ENCODE results near the gene ATOSA.

ATOSA gene

DNA sequence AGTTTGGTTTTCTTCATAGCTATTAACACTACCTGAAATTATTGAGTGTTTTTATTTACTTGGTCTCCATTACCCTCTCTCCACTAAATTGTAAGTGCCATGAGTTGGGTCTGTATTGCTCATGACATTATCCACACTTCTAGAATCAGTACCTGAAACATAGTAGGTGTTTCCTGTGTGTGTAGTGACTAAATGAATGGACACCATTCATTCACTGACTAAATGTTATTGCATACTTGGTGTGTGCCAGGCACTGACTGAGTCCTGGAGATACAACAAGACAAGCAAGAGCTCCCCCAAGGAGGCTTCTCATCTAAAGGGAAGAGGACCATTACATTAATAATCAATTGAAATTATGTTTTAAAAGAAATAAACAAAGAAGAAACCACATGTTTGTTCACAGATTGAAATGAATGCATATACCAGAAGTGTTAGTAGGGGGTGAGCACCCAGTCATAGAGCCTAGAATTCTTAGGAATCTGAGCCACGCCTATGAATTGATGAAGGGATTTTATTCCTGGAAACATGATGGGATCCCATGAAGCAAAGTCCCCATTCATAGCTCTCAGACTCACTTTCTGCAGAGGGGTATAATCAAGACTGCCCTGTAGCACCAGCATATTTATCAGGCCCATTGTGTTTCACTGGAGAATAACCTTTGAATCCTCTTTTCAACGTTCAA is 31.7 kb upstream of the ATOSA start:
- no peak overlapping the region for H3K27ac ChIP-seq (ENCODE audit: low read depth, low read length)
- peaks cover 5% of the 10 kb centered on the region for H3K4me1 ChIP-seq (ENCODE audit: control insufficient read depth, insufficient read depth, low read length)
- H3K36me3 ChIP-seq (ENCODE audit: control insufficient read depth, insufficient read depth, low read length), result no peaks in the 10 kb centered on the region
- no peaks in the 10 kb centered on the region for H3K27me3 ChIP-seq (ENCODE audit: control insufficient read depth, insufficient read depth, low read length)
- no peak overlapping the region for H3K9ac ChIP-seq (ENCODE audit: low read length)
- H3K4me3 ChIP-seq (ENCODE audit: low read depth, low read length), result no peak overlapping the region
- no peaks in the 10 kb centered on the region for H3K9me3 ChIP-seq (ENCODE audit: control insufficient read depth, insufficient read depth, low read depth, low read length)

GRCh38 chr15:52710050-52710707 is 31.0 kb upstream of the ATOSA start:
- peak overlapping the region; percentile 52 for H3K4me3 ChIP-seq (ENCODE audit: low read depth, low read length)

DNA sequence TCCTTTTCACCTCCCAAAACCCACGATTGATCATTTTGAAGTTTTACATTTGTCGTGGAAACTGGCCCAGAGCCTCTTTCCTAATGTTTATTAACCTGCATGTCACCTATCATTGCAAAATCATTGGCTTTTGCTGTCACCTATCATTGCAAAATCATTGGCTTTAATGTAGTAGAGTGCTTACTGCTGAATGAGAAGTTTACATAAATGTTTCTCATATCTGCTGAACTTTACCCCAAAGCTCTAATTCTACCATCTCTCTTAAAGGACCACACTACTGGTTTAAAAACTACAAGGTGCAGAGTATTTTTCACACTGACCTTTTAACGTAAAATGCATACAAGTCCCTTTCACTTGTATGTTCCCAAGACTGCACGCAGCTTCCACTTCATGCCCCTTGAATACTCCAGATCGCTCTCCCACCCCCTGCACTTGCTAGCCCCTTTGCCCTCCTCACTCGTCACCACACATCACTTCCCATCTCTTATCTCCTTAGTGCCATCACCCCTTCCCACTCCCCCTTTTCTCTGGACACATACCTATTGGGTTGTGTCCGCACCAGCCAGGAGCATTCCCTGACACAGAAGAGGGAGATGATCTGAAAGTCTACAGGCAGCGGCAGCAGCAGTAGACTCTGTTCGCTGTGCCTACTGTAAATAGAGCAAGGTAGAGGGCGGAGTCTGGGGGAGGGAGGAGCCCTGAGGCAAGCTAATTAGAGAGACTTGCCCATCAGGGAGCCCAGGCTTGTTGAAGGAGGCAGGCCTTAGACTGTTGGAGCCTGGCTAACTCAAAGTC is 30.2 kb upstream of the ATOSA start:
- Histone ChIP-seq H3K9ac (ENCODE audit: low read length) (no peak overlapping the region), H3K36me3 (ENCODE audit: control insufficient read depth, insufficient read depth, low read length) (no peaks in the 10 kb centered on the region), H3K4me1 (ENCODE audit: control insufficient read depth, insufficient read depth, low read length) (peaks cover 5% of the 10 kb centered on the region), H3K9me3 (ENCODE audit: control insufficient read depth, insufficient read depth, low read depth, low read length) (no peaks in the 10 kb centered on the region), H3K27me3 (ENCODE audit: control insufficient read depth, insufficient read depth, low read length) (no peaks in the 10 kb centered on the region), H3K27ac (ENCODE audit: low read depth, low read length) (no peak overlapping the region), H3K4me3 (ENCODE audit: low read depth, low read length) (peak overlapping the region; percentile 52)

More at GRCh38 chr15:52710050-52710707, 31.0 kb upstream of the ATOSA start:
- Histone ChIP-seq H3K27me3 (ENCODE audit: control insufficient read depth, insufficient read depth, low read length) (no peaks in the 10 kb centered on the region), H3K4me1 (ENCODE audit: control insufficient read depth, insufficient read depth, low read length) (peaks cover 5% of the 10 kb centered on the region), H3K27ac (ENCODE audit: low read depth, low read length) (no peak overlapping the region), H3K9me3 (ENCODE audit: control insufficient read depth, insufficient read depth, low read depth, low read length) (no peaks in the 10 kb centered on the region), H3K9ac (ENCODE audit: low read length) (no peak overlapping the region), H3K36me3 (ENCODE audit: control insufficient read depth, insufficient read depth, low read length) (no peaks in the 10 kb centered on the region)

GRCh38 chr15:52706091-52706490 is 26.9 kb upstream of the ATOSA start:
- no peak overlapping the region for H3K9ac ChIP-seq (ENCODE audit: low read length)
- no peak overlapping the region for H3K4me3 ChIP-seq (ENCODE audit: low read depth, low read length)
- no peaks in the 10 kb centered on the region for H3K27me3 ChIP-seq (ENCODE audit: control insufficient read depth, insufficient read depth, low read length)
- H3K9me3 ChIP-seq (ENCODE audit: control insufficient read depth, insufficient read depth, low read depth, low read length), result no peaks in the 10 kb centered on the region
- no peak overlapping the region for H3K27ac ChIP-seq (ENCODE audit: low read depth, low read length)
- peaks cover 5% of the 10 kb centered on the region for H3K4me1 ChIP-seq (ENCODE audit: control insufficient read depth, insufficient read depth, low read length)
- H3K36me3 ChIP-seq (ENCODE audit: control insufficient read depth, insufficient read depth, low read length), result no peaks in the 10 kb centered on the region

DNA sequence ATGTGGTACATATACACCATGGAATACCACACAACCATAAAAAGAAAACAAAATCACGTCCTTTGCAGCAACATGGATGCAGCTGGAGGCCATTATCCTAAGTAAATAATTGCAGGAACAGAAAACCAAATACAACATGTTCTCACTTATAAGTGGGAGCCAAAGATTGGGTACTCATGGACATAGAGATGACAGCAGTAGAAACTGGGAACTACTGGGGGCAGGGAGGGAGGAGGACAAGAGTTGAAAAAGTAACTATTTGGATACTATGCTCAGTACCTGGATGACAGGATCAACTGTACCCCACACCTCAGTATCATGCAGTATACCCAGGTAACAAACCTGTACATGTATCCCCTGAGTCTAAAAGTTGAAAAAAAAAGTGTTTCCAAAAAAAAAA is 23.2 kb upstream of the ATOSA start:
- no peaks in the 10 kb centered on the region for H3K27me3 ChIP-seq (ENCODE audit: control insufficient read depth, insufficient read depth, low read length)
- H3K36me3 ChIP-seq (ENCODE audit: control insufficient read depth, insufficient read depth, low read length), result no peaks in the 10 kb centered on the region
- no peaks in the 10 kb centered on the region for H3K9me3 ChIP-seq (ENCODE audit: control insufficient read depth, insufficient read depth, low read depth, low read length)
- H3K4me1 ChIP-seq (ENCODE audit: control insufficient read depth, insufficient read depth, low read length), result no peaks in the 10 kb centered on the region
- H3K4me3 ChIP-seq (ENCODE audit: low read depth, low read length), result no peak overlapping the region
- H3K9ac ChIP-seq (ENCODE audit: low read length), result no peak overlapping the region
- H3K27ac ChIP-seq (ENCODE audit: low read depth, low read length), result no peak overlapping the region

GRCh38 chr15:52699457-52699856 is 20.3 kb upstream of the ATOSA start:
- no peaks in the 10 kb centered on the region for H3K27me3 ChIP-seq (ENCODE audit: control insufficient read depth, insufficient read depth, low read length)
- H3K9ac ChIP-seq (ENCODE audit: low read length), result no peak overlapping the region
- no peaks in the 10 kb centered on the region for H3K9me3 ChIP-seq (ENCODE audit: control insufficient read depth, insufficient read depth, low read depth, low read length)
- H3K4me1 ChIP-seq (ENCODE audit: control insufficient read depth, insufficient read depth, low read length), result 0 out of 2 replicates have a peak, but pooled peaks cover 5% of the 10 kb centered on the region
- H3K27ac ChIP-seq (ENCODE audit: low read depth, low read length), result no peak overlapping the region
- no peaks in the 10 kb centered on the region for H3K36me3 ChIP-seq (ENCODE audit: control insufficient read depth, insufficient read depth, low read length)
- H3K4me3 ChIP-seq (ENCODE audit: low read depth, low read length), result no peak overlapping the region

DNA sequence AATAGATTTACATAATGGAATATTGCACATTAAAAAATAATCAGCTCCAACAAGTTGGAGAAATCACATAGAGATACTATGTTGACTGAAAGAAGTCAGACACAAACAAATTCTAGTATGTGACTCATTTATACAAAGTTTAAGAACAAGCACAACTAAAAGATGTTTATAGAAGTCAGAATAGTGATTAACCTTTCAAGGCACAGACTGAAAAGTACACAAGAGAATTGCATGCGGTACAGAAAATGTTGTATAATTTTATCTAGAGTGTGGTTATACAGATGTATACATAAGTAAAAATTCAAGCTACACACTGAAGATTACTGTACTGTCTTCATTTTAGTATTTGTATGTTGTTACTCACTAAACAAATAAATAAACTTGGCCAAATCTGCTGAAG is 19.3 kb upstream of the ATOSA start:
- no peak overlapping the region for H3K9ac ChIP-seq (ENCODE audit: low read length)
- no peak overlapping the region for H3K27ac ChIP-seq (ENCODE audit: low read depth, low read length)
- no peak overlapping the region for H3K4me3 ChIP-seq (ENCODE audit: low read depth, low read length)

GRCh38 chr15:52697051-52697450 is 17.9 kb upstream of the ATOSA start:
- Histone ChIP-seq H3K9me3 (ENCODE audit: control insufficient read depth, insufficient read depth, low read depth, low read length) (no peaks in the 10 kb centered on the region), H3K4me3 (ENCODE audit: low read depth, low read length) (no peak overlapping the region), H3K9ac (ENCODE audit: low read length) (no peak overlapping the region), H3K27ac (ENCODE audit: low read depth, low read length) (no peak overlapping the region), H3K36me3 (ENCODE audit: control insufficient read depth, insufficient read depth, low read length) (no peaks in the 10 kb centered on the region), H3K27me3 (ENCODE audit: control insufficient read depth, insufficient read depth, low read length) (no peaks in the 10 kb centered on the region), H3K4me1 (ENCODE audit: control insufficient read depth, insufficient read depth, low read length) (0 out of 2 replicates have a peak, but pooled peaks cover 5% of the 10 kb centered on the region)

More for the DNA sequence above, 19.3 kb upstream of the ATOSA start:
- Histone ChIP-seq H3K27me3 (ENCODE audit: control insufficient read depth, insufficient read depth, low read length) (no peaks in the 10 kb centered on the region), H3K9me3 (ENCODE audit: control insufficient read depth, insufficient read depth, low read depth, low read length) (no peaks in the 10 kb centered on the region), H3K36me3 (ENCODE audit: control insufficient read depth, insufficient read depth, low read length) (no peaks in the 10 kb centered on the region), H3K4me1 (ENCODE audit: control insufficient read depth, insufficient read depth, low read length) (0 out of 2 replicates have a peak, but pooled peaks cover 5% of the 10 kb centered on the region)

DNA sequence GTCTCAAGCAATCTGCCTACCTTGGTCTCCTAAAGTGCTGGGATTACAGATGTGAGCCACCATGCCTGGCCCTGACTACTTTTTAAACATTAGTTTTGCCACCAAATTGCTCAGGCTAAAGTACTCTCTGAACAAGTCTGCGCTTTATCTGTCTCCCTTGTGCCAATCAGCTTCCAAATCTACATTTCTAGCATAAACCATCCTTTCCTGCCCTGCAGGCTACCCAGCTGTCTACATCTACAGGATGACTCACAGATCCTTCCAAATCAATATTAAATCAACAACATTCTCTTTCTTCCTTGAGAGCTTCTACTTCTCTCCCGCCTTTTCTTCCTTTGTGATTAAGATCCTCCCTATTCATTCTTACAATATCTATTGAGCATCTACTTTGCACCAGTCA is 16.0 kb upstream of the ATOSA start:
- no peaks in the 10 kb centered on the region for H3K9me3 ChIP-seq (ENCODE audit: control insufficient read depth, insufficient read depth, low read depth, low read length)
- H3K27me3 ChIP-seq (ENCODE audit: control insufficient read depth, insufficient read depth, low read length), result no peaks in the 10 kb centered on the region
- 0 out of 2 replicates have a peak, but pooled peaks cover 5% of the 10 kb centered on the region for H3K4me1 ChIP-seq (ENCODE audit: control insufficient read depth, insufficient read depth, low read length)
- no peaks in the 10 kb centered on the region for H3K36me3 ChIP-seq (ENCODE audit: control insufficient read depth, insufficient read depth, low read length)
- H3K9ac ChIP-seq (ENCODE audit: low read length), result no peak overlapping the region
- H3K4me3 ChIP-seq (ENCODE audit: low read depth, low read length), result no peak overlapping the region
- no peak overlapping the region for H3K27ac ChIP-seq (ENCODE audit: low read depth, low read length)

GRCh38 chr15:52689562-52689961 is 10.4 kb upstream of the ATOSA start:
- Histone ChIP-seq H3K9me3 (ENCODE audit: control insufficient read depth, insufficient read depth, low read depth, low read length) (no peaks in the 10 kb centered on the region), H3K27me3 (ENCODE audit: control insufficient read depth, insufficient read depth, low read length) (no peaks in the 10 kb centered on the region), H3K4me3 (ENCODE audit: low read depth, low read length) (no peak overlapping the region), H3K36me3 (ENCODE audit: control insufficient read depth, insufficient read depth, low read length) (no peaks in the 10 kb centered on the region), H3K4me1 (ENCODE audit: control insufficient read depth, insufficient read depth, low read length) (no peaks in the 10 kb centered on the region), H3K9ac (ENCODE audit: low read length) (no peak overlapping the region), H3K27ac (ENCODE audit: low read depth, low read length) (no peak overlapping the region)

DNA sequence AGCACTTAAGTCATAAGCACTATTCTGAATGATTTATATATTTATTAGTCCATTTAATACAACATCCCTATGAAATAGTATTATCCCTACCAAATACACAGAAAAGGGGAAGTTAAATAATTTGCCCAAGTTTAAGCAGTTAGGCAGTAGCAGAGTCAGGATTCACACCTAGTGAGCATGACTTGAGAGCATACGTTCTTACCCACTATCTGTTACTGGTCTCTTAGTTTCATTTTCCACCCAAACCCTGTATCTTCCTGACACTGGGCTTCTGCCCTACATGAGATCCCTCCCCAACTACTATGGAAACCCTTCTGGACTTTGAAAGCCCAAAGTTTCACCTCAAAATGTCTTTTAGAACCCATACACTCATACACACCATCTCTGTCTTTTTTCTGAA is 4.4 kb upstream of the ATOSA start:
- H3K27me3 ChIP-seq (ENCODE audit: control insufficient read depth, insufficient read depth, low read length), result peaks cover 13% of the 10 kb centered on the region; the same call in 1 of the 2 replicates
- no peaks in the 10 kb centered on the region for H3K4me1 ChIP-seq (ENCODE audit: control insufficient read depth, insufficient read depth, low read length)
- H3K9ac ChIP-seq (ENCODE audit: low read length), result no peak overlapping the region
- H3K4me3 ChIP-seq (ENCODE audit: low read depth, low read length), result no peak overlapping the region
- H3K36me3 ChIP-seq (ENCODE audit: control insufficient read depth, insufficient read depth, low read length), result no peaks in the 10 kb centered on the region
- H3K9me3 ChIP-seq (ENCODE audit: control insufficient read depth, insufficient read depth, low read depth, low read length), result no peaks in the 10 kb centered on the region
- H3K27ac ChIP-seq (ENCODE audit: low read depth, low read length), result no peak overlapping the region

Measured in HUES6 (cell line).